ENCODE data around the gene NR1I2. TPM values are rescaled to one million over a fixed set of nuclear protein-coding genes. Genes with fewer than 3 reads are reported as not detected.

The NR1I2 gene
- polyA plus RNA-seq, 5 donors = 0.44 to 0.77 (median 0.55) TPM

- no peak for DNase-seq
Observed at GRCh38 chr3:119818937-119819336, 37.0 kb downstream of the NR1I2 start.

GRCh38 chr3:119819806-119820205, 37.9 kb downstream of the NR1I2 start:
- no peak for DNase-seq

DNA sequence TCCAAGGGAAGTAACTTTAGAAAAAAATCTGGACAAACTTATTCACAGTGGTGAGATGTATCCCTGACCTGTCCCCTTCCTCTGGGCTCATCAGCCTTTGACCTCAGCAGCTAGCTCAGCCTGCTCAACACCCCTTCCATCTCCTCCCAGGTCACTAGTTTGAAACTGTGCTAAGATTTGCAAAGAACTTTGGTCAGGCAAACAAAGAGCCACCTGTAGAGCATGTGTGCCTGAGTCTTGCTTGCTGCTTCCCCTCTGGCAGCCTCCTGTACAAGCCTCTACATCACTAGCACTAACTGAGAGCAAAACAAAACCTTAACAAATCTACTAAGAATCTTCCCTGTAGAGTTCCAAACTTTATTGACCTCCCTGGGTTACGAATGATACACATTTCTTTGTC, 43.9 kb downstream of the NR1I2 start:
- no peak for DNase-seq

DNA sequence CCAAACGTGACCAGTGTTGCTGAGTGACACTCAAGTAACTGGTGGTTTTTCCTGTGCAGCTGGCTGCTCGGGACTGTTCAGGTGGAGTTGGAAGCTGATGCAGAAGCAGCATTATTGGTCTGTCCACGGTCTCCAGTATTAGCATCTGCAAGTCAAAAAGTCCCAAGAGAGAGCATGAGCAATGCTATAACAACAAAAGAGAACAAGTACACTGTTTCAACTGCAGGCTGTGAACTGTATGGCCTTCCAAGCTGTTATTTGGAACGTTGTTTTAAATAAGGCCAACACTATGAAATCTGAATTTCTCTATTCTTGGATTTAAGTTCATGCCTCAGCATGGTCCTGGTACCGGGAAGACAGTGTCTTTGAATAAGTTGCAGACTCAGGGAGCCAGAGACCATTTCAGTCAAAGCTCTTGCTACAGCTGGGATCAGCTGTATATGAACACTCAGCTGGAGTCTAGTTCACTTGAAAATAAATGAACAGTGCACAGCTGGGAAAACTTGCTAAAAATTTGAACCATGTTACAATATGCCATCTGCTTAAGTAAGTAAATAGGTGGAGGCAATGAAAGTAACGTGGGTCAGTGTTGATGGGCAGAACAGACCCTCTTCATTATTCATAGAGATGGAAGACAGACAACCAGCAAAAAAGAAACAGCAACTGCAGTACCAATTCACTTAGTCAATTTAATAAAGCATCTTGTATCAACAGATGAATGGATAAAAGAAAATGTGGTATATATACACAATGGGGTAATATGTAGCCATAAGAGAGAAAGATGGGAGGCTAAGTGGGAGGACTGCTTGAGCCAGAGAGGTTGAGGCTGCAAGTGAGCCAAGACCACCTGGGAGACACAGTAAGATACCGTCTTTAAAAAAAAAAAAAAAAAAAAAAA, 45.1 kb downstream of the NR1I2 start:
- peak; percentile 20 to 42 for DNase-seq

DNA sequence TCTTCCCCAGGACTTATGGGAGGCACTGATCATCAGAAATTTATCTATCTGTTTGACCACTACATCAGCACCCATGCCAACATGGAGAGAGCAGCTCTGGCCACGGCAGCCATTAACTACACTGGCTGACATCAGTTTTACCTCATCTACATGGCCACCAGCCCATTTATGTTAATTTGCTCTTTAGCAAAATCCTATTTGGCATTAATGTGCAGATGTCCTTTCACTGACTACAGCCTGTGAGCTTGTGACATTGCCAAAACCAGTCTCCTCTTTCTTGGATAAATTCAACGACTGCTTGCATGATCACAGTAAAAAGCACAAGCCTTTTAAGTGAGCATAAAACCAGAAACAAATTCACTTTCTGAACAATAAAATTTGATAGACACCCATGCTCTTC, 47.5 kb downstream of the NR1I2 start:
- peak; percentile 39 to 46 for DNase-seq

DNA sequence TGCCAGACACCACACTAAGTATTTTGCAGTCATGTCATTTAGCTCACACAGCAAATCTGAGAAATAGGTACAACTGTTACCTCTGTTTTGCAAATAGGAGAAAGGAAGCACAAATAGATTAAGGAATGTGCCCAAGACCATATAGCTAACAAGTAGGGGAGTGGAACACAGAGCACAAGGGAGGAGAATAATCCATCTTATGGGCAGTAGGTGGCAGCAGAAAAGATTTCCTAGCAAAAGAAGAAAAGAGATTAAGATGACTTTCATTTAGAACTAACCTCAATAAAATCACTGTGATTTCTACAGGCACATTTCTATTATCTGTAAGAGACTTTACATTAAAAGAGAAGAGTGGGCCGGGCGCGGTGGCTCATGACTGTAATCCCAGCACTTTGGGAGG, 49.1 kb downstream of the NR1I2 start:
- no peak for DNase-seq

DNA sequence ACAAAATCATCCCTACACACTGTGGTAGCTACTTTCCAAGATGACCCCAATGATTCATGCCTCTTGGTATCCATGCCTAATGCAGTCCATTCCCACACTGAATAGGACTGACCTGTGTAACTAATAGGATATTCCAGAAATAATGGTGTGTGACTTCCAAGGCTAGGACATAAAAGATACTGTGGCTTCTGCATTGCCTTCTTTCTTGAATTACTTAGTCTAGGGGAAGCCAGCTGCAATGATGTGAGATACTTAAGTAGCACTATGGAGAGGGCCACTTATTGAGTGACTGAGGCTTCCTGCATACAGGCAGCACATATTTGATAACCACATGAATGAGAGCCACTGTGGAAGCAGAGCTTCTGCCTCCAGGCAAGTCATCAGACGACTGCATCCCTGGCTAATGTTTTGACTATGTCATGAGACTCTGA, 50.1 kb downstream of the NR1I2 start:
- no peak for DNase-seq

DNA sequence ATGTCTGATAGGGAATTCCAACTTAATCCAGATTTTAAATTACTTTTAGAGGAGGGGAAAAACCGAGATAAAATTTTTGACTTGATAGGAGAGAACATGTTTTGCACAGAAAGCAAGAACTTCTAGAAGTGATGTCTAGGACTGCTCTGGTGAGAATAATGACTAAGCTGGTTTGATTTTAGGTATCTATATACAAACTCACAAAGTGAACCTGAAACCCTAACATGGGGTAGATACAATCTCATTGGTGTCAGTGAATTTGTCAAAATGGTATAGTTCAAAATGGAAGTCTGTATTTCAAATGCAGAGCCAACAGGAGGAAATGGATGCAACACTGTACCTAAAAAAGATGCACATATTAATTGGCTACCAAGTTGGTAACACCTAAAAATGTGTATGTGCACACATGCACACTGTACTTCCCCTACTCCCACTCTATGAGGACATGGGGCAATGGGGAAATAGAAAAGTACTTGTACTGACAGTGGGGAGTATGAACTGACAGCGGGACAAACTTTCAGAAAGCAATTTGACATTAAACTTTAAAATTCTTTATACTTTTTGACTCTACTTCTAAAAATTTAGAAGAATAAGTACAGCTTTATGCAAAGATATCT, 53.0 kb downstream of the NR1I2 start:
- DNase-seq = no peak

GRCh38 chr3:119835556-119835955, 53.7 kb downstream of the NR1I2 start:
- no peak for DNase-seq

GRCh38 chr3:119841808-119842471, 60.0 kb downstream of the NR1I2 start:
- DNase-seq = no peak

GRCh38 chr3:119849126-119849525, 67.2 kb downstream of the NR1I2 start:
- no peak for DNase-seq

GRCh38 chr3:119856695-119857094, 74.8 kb downstream of the NR1I2 start:
- no peak for DNase-seq

- DNase-seq = no peak
Observed at GRCh38 chr3:119858957-119859356, 77.1 kb downstream of the NR1I2 start.

GRCh38 chr3:119859728-119860127, 77.8 kb downstream of the NR1I2 start:
- DNase-seq = no peak

GRCh38 chr3:119861681-119862080, 79.8 kb downstream of the NR1I2 start:
- DNase-seq = no peak

GRCh38 chr3:119862616-119863015, 80.7 kb downstream of the NR1I2 start:
- DNase-seq = no peak

DNA sequence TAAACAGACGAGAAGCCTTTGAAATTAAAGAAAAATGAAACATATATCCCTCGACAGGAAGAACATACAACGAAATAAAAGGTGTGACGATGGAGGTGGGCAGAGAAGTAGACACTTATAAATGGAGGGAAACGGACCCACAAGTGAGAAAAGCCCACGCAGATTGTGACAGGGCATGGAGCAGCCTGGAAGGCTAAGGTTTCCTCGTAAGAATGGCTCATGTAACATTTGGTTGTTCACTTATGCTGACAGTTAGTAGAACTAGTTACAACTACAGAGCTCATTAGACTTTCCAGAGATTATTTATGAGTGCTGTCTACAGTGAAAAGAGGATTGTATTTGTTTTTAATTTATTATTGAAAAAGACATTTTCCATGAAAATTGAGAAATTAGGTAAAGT, 82.6 kb downstream of the NR1I2 start:
- no peak for DNase-seq

Other genes starting within 250 kb of the NR1I2 start
- 1 to 10 TPM; 1.8 to 3.6 (median 2.9) TPM for gene CD80, start 222.5 kb upstream of the NR1I2 start, polyA plus RNA-seq (ENCODE audit: insufficient read depth in 1 of 5, insufficient read length in 5 of 5, low replicate concordance in 1 of 5)
- gene ADPRH, start 202.6 kb upstream of the NR1I2 start, polyA plus RNA-seq (ENCODE audit: insufficient read depth in 1 of 5, insufficient read length in 5 of 5, low replicate concordance in 1 of 5) = 10 to 100 TPM in 4 of 5 donors, 1 to 10 TPM in 1; 9.4 to 13.8 (median 11.6) TPM
- 1 to 10 TPM in 2 of 5 donors, under 1 TPM in 3; 0.60 to 1.4 (median 0.91) TPM for gene PLA1A, start 184.2 kb upstream of the NR1I2 start, polyA plus RNA-seq (ENCODE audit: insufficient read depth in 1 of 5, insufficient read length in 5 of 5, low replicate concordance in 1 of 5)
- 1 to 10 TPM; 2.8 to 5.0 (median 4.7) TPM for gene POPDC2, start 121.5 kb upstream of the NR1I2 start, polyA plus RNA-seq (ENCODE audit: insufficient read depth in 1 of 5, insufficient read length in 5 of 5, low replicate concordance in 1 of 5)
- 10 to 100 TPM; 29.5 to 40.3 (median 31.7) TPM for gene COX17, start 104.7 kb upstream of the NR1I2 start, polyA plus RNA-seq (ENCODE audit: insufficient read depth in 1 of 5, insufficient read length in 5 of 5, low replicate concordance in 1 of 5)
- 10 to 100 TPM in 2 of 5 donors, 1 to 10 TPM in 3; 6.0 to 12.0 (median 8.1) TPM for gene CFAP91, start 79.1 kb upstream of the NR1I2 start, polyA plus RNA-seq (ENCODE audit: insufficient read depth in 1 of 5, insufficient read length in 5 of 5, low replicate concordance in 1 of 5)

All from right lung (tissue), 5 donors.